GM21423 (cell line): ENCODE data around the gene AQP12A.
"Not testable (repeated sequence)": the region's sequence is repeated elsewhere in the genome, so short reads cannot be mapped to it uniquely, and the experiment has no call there.

Experiments
- ATAC-seq: cut with Tn5 transposase; IDR thresholded peaks from one replicate; pipeline ENCODE4 v1.9.1; 2021; ENCODE audit warnings: mild to moderate bottlenecking, moderate library complexity; ENCODE audit not compliant: unreplicated experiment

Gene AQP12A

GRCh38 chr2:240691631-240692420 is at the start of gene AQP12A:
Gene AQP12A (plus strand): TSS chr2:240691866. CDS start chr2:240691914, 48 bp downstream.
- not testable (repeated sequence) for ATAC-seq

- ATAC-seq = no peak
Observed at GRCh38 chr2:240642061-240642805, 49.4 kb upstream of the AQP12A start.

GRCh38 chr2:240642806-240643092 is 48.9 kb upstream of the AQP12A start:
- ATAC-seq = no peak

GRCh38 chr2:240643093-240643810 is 48.4 kb upstream of the AQP12A start:
- ATAC-seq = no peak

- no peak for ATAC-seq
Observed at GRCh38 chr2:240643811-240644150, 47.9 kb upstream of the AQP12A start.

- ATAC-seq = no peak
Observed at GRCh38 chr2:240644171-240644651, 47.5 kb upstream of the AQP12A start.

GRCh38 chr2:240644859-240645301 is 46.8 kb upstream of the AQP12A start:
- no peak for ATAC-seq

- ATAC-seq = no peak
Observed at GRCh38 chr2:240645346-240645745, 46.3 kb upstream of the AQP12A start.

- ATAC-seq = no peak
Observed at GRCh38 chr2:240645801-240646175, 45.9 kb upstream of the AQP12A start.

- no peak for ATAC-seq
Observed at GRCh38 chr2:240646176-240646899, 45.3 kb upstream of the AQP12A start.

GRCh38 chr2:240646900-240647502 is 44.7 kb upstream of the AQP12A start:
- ATAC-seq = no peak

- ATAC-seq = no peak
Observed at GRCh38 chr2:240647503-240648154, 44.0 kb upstream of the AQP12A start.

- ATAC-seq = no peak
Observed at GRCh38 chr2:240648155-240648649, 43.5 kb upstream of the AQP12A start.

- ATAC-seq = no peak
Observed at GRCh38 chr2:240648650-240649275, 42.9 kb upstream of the AQP12A start.

- no peak for ATAC-seq
Observed at GRCh38 chr2:240649331-240649730, 42.3 kb upstream of the AQP12A start.

- no peak for ATAC-seq
Observed at GRCh38 chr2:240650254-240650965, 41.3 kb upstream of the AQP12A start.

GRCh38 chr2:240651185-240651584 is 40.5 kb upstream of the AQP12A start:
- no peak for ATAC-seq

GRCh38 chr2:240655931-240656886 is 35.5 kb upstream of the AQP12A start:
- no peak for ATAC-seq
